Fibroblast of lung (primary cell): ENCODE measurements around the gene SEC14L5. TPM values are rescaled to one million over a fixed set of nuclear protein-coding genes. Genes with fewer than 3 reads are reported as not detected.

Experiments used
- DNase-seq, 2 donors: peaks; one replicate each; pipeline versions ENCODE4 v3.0.0 to v3.0.0-alpha.2; 2010; ENCODE audit warnings: low read depth in 2 of 2
- H2AFZ ChIP-seq: 2 replicates; pipeline ENCODE4 v1.5.1; 2012; ENCODE audit warnings: low read length, control low read depth, inconsistent platforms
- H3K27ac ChIP-seq: 2 replicates; pipeline ENCODE4 v1.5.1; 2011; ENCODE audit warnings: low read length, control low read depth; ENCODE audit not compliant: insufficient read depth
- H3K27me3 ChIP-seq: 2 replicates; pipeline ENCODE4 v1.5.1; 2011; ENCODE audit warnings: mild to moderate bottlenecking, low read length; ENCODE audit not compliant: control insufficient read depth, insufficient read depth
- H3K36me3 ChIP-seq: 2 replicates; pipeline ENCODE4 v1.5.1; 2011; ENCODE audit warnings: low read length; ENCODE audit not compliant: control insufficient read depth, insufficient read depth
- H3K4me1 ChIP-seq: 2 replicates; pipeline ENCODE4 v1.5.1; 2011; ENCODE audit warnings: low read length; ENCODE audit not compliant: control insufficient read depth, insufficient read depth; ENCODE audit errors: extremely low read depth
- H3K4me2 ChIP-seq: 2 replicates; pipeline ENCODE4 v1.5.1; 2011; ENCODE audit warnings: low read length, control low read depth; ENCODE audit not compliant: insufficient read depth; ENCODE audit errors: extremely low read depth
- H3K4me3 ChIP-seq, 4 experiments: fragments of 200-600 bp in 1 of 4; sonication (generic) in 1 of 4; replicated peaks in 1 of 4; 2 replicates each; pipeline ENCODE4 v1.5.1; 2011 to 2016; ENCODE audit warnings: low read length in 4 of 4, low read depth in 3 of 4, mild to moderate bottlenecking in 3 of 4, control low read depth in 2 of 4, inconsistent platforms in 1 of 4, mixed read lengths in 1 of 4; ENCODE audit not compliant: insufficient read depth in 1 of 4; ENCODE audit errors: control extremely low read depth in 1 of 4
- H3K79me2 ChIP-seq: 2 replicates; pipeline ENCODE4 v1.5.1; 2012; ENCODE audit warnings: mild to moderate bottlenecking, low read length, inconsistent platforms; ENCODE audit not compliant: control insufficient read depth, insufficient read depth
- H3K9ac ChIP-seq: 2 replicates; pipeline ENCODE4 v1.5.1; 2011; ENCODE audit warnings: mild to moderate bottlenecking, low read length, control low read depth; ENCODE audit not compliant: insufficient read depth
- H3K9me3 ChIP-seq: 2 replicates; pipeline ENCODE4 v1.5.1; 2012; ENCODE audit warnings: low read depth, low read length; ENCODE audit not compliant: control insufficient read depth, insufficient read depth
- H4K20me1 ChIP-seq: 2 replicates; pipeline ENCODE4 v1.5.1; 2011; ENCODE audit warnings: low read length; ENCODE audit not compliant: control insufficient read depth, insufficient read depth; ENCODE audit errors: extremely low read depth
- CTCF ChIP-seq, 2 donors: IDR thresholded peaks in 1 of 2; conservative IDR thresholded peaks in 1 of 2; 1 replicate in 1 of 2; 2 replicates in 1 of 2; pipeline ENCODE4 v1.5.1; 2011 to 2012; ENCODE audit warnings: low read length in 2 of 2, control low read depth in 1 of 2, inconsistent platforms in 1 of 2, low read depth in 1 of 2, mild to moderate bottlenecking in 1 of 2
- EZH2 ChIP-seq: IDR thresholded peaks from 2 replicates; pipeline ENCODE4 v1.5.1; 2012; ENCODE audit warnings: low read length, control low read depth, mild to moderate bottlenecking; ENCODE audit errors: missing control alignments
- polyA plus RNA-seq, 2 donors: library from polyadenylated mRNA; depleted of rRNA in 1 of 2; stranded (reverse) in 1 of 2; unstranded in 1 of 2; fragments of >200 nt; gene quantifications; 2 replicates each; pipeline ENCODE4 v1.2.1, GENCODE V29; 2011 to 2012; ENCODE audit warnings: missing spikeins in 1 of 2
- total RNA-seq: library from RNA; depleted of rRNA; stranded (reverse); fragments of >200 nt; gene quantifications from 2 replicates; pipeline ENCODE4 v1.2.1, GENCODE V29; 2014

SEC14L5 gene
- total and polyA plus RNA-seq, 2 donors (not counting 1 experiment from before 2014, with no cell fraction given) = 0.05 to 0.99 TPM

GRCh38 chr16:4936991-4937781 is 20.9 kb upstream of the SEC14L5 start, which contains the start of gene PPL:
PPL (minus strand) TSS chr16:4937148; CDS start chr16:4937045, 103 bp downstream.
- Histone ChIP-seq H3K4me2 (peak within 1 kb of the TSS; percentile 11), H3K4me3 (peak within 1 kb of the TSS; percentile 9 to 80 (median 50)), H2AFZ (no peak within 1 kb of the TSS), H4K20me1 (no peaks in the 10 kb centered on the region), H3K79me2 (no peaks in the 10 kb centered on the region), H3K27me3 (peaks cover 15% of the 10 kb centered on the region), H3K9ac (peak within 1 kb of the TSS; percentile 32), H3K4me1 (peaks cover 8% of the 10 kb centered on the region), H3K9me3 (no peaks in the 10 kb centered on the region), H3K36me3 (no peaks in the 10 kb centered on the region), H3K27ac (no peak within 1 kb of the TSS)
- TF ChIP-seq EZH2 = no peak
- TF ChIP-seq CTCF (conservative IDR thresholded peaks at IDR 0.05 in 1 of 2, IDR thresholded peaks at IDR 0.05 in 1 of 2; ENCODE audit: low read depth in 1 of 2, low read length in 2 of 2) = no peak
- no peak for DNase-seq

GRCh38 chr16:4937782-4938682 is 20.1 kb upstream of the SEC14L5 start:
- Histone ChIP-seq H3K4me2 (no peak overlapping the region), H3K79me2 (no peaks in the 10 kb centered on the region), H3K27ac (no peak overlapping the region), H3K36me3 (no peaks in the 10 kb centered on the region), H3K9ac (no peak overlapping the region), H4K20me1 (no peaks in the 10 kb centered on the region), H3K4me3 (peak overlapping the region in 1 of 4 experiments; percentile 80), H3K9me3 (no peaks in the 10 kb centered on the region), H3K4me1 (peaks cover 16% of the 10 kb centered on the region), H3K27me3 (peaks cover 15% of the 10 kb centered on the region), H2AFZ (no peak overlapping the region)
- no peak for TF ChIP-seq EZH2
- no peak for TF ChIP-seq CTCF (conservative IDR thresholded peaks at IDR 0.05 in 1 of 2, IDR thresholded peaks at IDR 0.05 in 1 of 2; ENCODE audit: low read depth in 1 of 2, low read length in 2 of 2)
- DNase-seq = no peak

- no peaks in the 10 kb centered on the region for H4K20me1 ChIP-seq
- TF ChIP-seq CTCF (conservative IDR thresholded peaks at IDR 0.05 in 1 of 2, IDR thresholded peaks at IDR 0.05 in 1 of 2; ENCODE audit: low read depth in 1 of 2, low read length in 2 of 2) = no peak
- TF ChIP-seq EZH2 = no peak
Observed at GRCh38 chr16:4938683-4939030, 19.5 kb upstream of the SEC14L5 start.

More at GRCh38 chr16:4938683-4939030, 19.5 kb upstream of the SEC14L5 start:
- Histone ChIP-seq H3K27me3 (peaks cover 15% of the 10 kb centered on the region), H3K4me1 (peaks cover 21% of the 10 kb centered on the region), H3K9me3 (no peaks in the 10 kb centered on the region), H3K79me2 (no peaks in the 10 kb centered on the region), H3K36me3 (no peaks in the 10 kb centered on the region), H3K27ac (no peak overlapping the region), H2AFZ (no peak overlapping the region), H3K4me3 (no peak overlapping the region), H3K9ac (no peak overlapping the region), H3K4me2 (no peak overlapping the region)
- peak in 1 of 2 donors; percentile 49 for DNase-seq
